ENCODE measurements around the gene CDKN2C.
A peak's percentile ranks its signal among the peaks of the same experiment; 100 is the strongest.
"Not testable (repeated sequence)": the region's sequence is repeated elsewhere in the genome, so short reads cannot be mapped to it uniquely, and the experiment has no call there.

The CDKN2C gene

DNA sequence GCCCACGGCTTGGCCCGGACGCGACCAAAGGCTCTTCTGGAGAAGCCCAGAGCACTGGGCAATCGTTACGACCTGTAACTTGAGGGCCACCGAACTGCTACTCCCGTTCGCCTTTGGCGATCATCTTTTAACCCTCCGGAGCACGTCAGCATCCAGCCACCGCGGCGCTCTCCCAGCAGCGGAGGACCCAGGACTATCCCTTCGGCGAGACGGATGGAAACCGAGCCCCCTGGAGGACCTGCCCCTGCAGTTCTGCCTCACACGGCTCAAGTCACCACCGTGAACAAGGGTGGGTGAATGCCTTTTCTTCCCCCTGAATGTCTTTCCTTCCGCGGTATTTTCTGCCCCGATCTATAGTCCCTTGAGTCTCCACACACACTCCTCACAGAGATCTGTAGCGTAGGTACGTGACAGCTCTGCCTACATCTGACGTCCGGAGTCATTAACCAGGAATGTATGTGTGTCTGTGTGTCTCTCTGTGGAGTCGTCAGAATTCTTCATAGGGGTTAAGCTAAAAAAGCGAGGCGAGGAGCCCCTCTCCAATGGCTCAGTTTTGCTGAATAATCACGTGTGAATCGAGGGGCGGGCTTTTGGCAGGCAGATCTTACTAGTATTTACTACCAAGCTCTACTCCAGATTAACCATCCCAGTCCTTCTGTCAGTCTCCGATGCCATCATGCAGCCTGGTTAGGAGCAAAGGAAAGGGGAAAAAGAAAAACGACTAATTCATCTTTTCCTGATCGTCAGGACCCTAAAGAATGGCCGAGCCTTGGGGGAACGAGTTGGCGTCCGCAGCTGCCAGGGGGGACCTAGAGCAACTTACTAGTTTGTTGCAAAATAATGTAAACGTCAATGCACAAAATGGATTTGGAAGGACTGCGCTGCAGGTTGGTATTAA lies at the start of gene CDKN2C:
TSS of gene CDKN2C (plus strand) at position 635 of the 898 bp plus-strand sequence. CDS start at position 759, 124 bp downstream.
- DNase-seq = peak; percentile 58

DNA sequence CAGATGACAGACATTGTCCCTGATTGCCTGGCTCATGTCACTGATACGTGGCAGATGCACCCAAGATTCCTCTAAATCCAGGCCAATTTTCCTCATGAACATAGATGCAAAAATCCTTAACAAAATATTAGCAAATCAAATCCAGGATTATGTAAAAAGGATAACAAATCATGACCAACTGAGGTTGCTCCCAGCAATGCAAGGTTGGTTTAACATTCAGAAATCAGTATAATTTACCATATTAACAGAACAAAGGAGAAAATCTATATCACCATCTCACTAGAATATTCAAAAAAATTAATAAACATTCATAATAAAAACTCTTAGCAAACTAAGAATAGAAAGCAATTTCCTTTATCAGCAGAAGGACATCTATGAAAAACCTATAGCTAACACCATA lies 49.6 kb upstream of the CDKN2C start:
- no peak for DNase-seq

DNA sequence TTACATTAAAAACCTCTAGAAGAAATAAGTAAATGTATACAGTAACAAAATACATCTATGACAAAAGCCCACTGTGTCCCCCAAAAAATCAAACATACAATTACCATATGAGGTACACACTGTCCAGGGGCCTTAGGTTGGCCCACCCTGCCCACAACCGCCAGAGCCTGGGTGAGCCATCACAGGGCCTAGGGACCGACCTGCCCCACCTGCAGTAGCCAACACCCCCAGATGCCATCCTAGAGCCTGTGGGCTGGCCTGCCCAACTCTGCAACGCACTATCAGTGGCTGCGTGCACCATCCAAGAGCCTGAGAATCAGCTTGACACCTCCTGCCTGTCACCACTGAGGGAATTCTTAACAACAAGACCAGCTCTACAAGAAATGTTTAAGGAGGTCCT lies 49.0 kb upstream of the CDKN2C start:
- no peak for DNase-seq

DNA sequence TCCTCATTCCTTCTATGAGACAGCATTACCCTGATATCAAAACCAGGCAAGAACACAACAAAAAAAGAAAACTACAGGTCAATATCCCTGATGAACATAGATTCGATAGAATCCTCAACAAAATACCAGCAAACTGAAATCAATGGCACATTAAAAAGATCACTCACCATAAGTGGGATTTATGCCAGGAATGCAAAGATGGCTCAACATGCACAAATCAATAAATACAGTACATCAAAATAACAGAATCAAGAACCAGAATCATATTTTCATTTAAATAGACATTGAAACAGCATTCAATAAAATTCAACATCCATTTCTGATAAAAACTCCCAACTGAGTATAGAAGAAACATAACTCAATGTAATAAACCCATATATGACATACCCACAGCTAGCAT lies 46.5 kb upstream of the CDKN2C start:
- DNase-seq = no peak

DNA sequence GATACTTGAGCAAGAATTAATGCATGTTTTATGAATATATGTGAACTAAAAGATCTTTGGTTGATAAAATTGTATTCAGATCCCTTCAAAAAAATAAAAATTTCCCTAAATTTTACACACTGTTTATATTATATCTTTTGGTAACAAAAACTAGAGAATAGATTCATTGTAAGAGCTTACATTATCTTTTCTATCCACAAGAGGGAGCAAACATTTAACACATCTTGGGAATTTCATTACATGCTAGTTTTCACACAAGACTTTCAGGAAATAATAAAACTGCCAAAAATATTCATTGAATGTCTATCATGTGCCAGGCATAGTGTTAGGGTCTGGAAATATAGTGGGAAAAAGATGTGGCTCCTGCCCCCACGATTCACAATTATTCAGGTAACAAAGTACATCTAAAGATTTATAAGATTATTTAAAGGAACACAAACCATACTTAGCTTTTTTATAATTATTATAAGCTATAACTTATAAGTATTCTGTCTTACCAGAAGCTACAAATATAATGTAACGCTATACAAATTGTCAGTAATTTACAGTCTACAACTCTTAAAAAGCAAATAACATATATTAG lies 40.6 kb upstream of the CDKN2C start:
- DNase-seq = no peak

DNA sequence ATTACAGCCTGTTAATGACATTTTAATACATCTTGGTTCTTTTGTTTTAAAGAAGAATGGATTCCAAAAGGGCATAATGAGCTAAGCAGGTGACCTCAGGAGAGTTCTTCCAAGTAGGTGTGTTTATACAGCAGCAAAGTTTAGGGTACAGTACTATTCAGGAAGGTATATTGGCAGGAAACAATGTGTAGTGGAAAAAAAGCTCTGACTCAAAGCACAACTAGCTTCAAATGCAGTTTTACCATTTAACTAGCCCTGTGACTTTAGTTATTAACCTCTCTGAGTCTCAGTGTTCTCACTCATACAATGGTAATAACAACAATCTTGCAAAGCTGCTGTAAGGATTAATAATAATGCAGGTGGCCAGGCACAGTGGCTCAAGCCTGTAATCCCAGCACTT lies 39.9 kb upstream of the CDKN2C start:
- DNase-seq = no peak

DNA sequence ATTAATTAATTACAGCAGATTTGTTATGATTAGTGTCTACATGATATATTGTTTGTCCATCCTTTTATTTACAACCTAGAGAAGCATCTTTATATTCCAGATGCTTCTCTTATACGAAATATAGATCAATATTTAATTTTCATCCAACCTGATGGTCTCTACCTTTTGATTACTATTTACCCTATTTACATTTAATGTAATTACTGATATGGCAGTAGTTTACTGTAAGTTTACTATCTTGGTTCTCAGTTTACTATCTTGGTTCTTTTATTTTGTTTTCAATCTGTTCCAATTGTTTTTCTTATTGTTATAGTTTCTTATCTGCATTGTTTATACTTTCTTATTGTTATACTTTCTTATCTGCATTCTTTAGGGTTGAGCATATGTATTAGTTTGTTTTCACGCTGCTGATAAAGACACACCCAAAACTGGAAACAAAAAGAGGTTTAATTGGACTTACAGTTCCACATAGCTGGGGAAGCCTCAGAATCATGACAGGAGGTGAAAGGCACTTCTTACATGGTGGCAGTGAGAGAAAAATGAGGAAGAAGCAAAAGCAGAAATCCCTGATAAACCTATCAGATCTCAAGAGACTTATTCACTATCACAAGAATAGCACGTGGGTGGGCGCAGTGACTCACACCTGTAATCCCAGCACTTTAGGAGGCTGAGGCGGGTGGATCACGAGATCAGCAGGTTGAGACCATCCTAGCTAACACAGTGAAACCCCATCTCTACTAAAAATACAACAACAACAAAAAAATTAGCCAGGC lies 38.9 kb upstream of the CDKN2C start:
- peak; percentile 45 for DNase-seq

DNA sequence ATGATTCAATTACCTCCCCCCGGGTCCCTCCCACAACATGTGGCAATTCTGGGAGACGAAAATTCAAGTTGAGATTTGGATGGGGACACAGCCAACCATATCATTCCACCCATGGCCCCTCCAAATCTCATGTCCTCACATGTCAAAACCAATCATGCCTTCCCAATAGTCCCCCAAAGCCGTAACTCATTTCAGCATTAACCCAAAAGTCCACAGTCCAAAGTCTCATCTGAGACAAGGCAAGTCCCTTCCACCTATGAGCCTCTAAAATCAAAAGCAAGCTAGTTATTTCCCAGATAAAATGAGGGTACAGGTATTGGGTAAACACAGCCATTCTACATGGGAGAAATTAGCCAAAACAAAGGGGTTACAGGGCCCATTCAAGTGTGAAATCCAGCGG lies 38.0 kb upstream of the CDKN2C start:
- not testable (repeated sequence) for DNase-seq

DNA sequence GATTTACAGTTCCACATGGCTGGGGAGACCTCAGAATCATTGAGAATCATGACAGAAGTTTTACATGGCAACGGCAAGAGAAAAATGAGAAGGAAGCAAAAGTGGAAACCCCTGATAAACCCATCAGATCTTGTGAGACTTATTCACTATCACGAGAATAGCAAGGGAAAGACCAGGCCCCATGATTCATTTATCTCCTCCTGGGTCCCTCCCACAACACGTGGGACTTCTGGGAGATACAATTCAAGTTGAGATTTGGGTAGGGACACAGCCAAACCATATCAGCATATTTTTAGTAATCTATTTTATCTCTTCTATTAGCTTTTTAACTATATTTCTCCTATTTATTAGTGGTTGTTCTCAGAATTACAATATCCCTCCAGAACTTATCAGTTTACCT lies 36.3 kb upstream of the CDKN2C start:
- not testable (repeated sequence) for DNase-seq

DNA sequence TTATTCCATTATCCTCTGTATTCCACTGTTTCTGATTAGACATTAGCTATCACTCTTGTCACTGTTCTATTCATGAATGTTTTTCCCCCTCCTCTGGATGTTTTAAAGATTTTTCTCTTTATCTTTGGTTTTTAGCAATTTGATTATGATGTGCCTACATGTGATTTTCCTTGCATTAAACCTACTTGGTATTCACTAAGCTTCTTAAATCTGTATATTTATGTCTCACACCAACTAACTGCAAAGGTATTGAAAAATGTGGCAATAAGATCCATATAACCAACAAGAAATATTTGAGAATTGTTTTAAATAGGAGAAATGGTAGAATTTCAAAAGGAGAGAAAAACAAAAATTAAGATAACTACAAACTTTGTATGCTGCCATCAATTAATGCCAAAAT lies 35.2 kb upstream of the CDKN2C start:
- no peak for DNase-seq

DNA sequence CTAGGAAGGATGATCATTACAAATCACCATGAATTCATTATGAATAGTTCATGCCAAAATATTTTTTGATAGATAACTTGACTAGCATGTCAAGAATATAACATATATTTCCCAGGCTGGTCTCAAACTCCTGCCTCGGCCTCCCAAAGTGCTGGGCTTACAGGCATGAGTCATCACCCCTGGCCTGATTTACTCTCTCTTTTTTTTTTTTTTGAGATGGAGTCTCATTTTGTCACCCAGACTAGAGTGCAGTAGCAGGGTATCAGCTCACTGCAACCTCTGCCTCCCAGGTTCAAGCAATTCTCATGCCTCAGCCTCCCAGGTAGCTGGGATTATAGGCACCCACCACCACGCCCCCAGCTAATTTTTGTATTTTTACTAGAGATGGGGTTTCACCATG lies 34.8 kb upstream of the CDKN2C start:
- not testable (repeated sequence) for DNase-seq

DNA sequence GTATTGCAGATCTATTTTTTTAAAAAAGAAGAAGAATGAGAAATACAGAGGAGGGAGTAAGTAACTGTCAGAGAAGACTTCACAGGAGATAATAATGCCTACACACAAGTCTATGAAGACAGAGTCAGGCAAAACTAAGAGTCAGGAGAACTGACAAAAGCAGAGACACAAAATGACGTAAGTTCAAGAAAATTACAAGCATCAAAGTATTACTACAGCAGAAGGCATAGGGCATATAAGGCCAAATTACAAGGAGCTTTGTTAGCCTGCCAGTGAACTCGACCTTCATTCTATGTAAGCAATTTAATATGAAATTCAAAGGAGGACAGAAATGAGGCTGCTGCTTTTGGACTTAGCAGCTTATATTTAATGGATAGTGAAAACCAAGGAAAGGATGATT lies 33.7 kb upstream of the CDKN2C start:
- no peak for DNase-seq

DNA sequence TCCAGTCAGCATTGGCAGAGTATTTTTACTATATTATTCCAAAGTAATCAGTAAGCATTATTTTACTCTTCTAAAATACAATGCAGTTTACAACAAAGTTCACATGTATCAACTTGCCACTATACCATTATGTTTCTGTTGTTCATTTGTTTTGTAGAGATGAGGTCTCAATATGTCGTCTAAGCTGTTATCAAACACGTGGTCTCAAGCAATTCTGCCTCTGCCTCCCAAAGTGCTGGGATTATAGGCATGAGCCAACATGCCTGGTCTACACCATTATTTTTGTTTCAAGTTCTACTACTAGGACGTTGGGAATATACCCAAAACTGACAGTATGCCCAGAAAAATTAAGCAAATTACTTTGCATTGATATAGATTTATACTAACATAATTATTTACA lies 29.8 kb upstream of the CDKN2C start:
- DNase-seq = no peak

DNA sequence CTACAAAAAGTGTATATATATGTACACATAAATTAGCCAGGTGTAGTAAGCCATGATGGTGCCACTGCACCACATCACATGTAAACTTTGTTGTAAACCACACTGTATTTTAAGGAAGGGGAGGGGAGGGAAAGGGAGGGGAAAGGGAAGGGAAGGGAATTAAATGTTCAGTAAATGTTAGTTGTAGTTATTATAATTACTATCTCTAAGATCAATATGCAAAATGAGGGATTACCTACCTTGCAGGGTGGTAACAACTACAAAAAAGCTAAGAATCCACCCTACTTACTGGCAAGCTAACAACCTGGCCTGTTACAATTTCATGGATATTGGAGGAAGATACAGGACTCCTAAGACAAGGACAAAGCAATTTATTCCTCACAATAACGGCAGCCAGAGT lies 27.7 kb upstream of the CDKN2C start:
- DNase-seq = no peak

DNA sequence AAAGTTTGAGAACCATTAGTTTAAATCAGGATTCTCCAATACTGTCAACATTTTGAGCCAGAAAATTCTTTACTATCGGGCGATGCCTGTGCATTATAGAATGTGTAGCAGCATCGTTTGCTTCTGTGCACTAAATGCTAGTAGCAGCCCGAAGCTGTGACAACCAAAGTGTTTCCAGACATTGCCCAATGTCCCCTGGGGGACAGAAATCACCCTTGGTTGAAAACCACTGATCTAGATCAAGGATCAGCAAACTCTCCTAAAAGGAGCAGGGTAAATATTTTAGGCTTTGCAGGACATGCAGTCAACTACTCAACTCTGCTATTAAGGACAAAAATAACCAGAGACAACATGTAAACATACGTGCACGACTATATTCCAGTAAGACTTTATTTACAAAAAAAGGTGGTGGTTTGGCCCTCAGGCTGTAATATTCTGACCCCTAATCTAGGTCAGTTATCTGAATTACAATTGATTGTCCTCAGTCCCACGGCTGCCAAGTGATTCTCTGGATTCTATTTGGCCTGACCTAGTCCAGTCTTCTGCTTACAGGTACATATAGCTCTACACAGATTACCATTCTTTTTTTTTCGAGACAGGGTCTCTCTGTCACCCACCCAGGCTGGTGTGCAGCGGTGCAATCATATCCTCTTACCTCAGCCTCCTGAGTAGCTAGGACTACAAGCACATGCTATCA lies 20.6 kb upstream of the CDKN2C start:
- no peak for DNase-seq

DNA sequence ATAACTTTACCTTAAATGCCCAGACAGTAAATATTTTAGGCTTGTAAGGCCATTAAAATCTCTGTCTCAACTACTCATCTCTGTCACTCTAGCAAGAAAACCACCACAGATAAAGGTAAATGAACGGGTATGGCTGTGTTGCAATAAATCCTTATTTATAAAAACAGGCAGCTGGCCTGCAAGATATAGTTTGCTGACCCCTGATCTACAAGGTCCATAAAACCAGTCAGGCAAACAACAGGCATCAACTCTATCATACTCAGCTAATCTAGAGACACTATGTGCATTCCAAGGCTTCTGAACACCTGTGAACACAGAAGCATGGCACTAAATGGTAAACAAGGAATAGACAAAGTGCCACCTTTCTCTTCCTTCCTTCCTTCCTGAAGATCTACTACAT lies 19.6 kb upstream of the CDKN2C start:
- no peak for DNase-seq

DNA sequence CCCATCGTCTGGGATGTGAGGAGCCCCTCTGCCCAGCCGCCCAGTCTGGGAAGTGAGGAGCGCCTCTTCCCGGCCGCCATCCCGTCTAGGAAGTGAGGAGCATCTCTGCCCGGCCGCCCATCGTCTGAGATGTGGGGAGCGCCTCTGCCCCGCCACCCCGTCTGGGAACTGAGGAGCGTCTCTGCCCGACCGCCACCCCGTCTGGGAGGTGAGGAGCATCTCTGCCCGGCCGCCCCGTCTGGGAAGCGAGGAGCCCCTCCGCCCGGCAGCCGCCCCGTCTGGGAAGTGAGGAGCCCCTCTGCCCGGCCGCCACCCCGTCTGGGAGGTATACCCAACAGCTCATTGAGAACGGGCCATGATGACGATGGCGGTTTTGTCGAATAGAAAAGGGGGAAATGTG lies 17.5 kb upstream of the CDKN2C start:
- DNase-seq = not testable (repeated sequence)

DNA sequence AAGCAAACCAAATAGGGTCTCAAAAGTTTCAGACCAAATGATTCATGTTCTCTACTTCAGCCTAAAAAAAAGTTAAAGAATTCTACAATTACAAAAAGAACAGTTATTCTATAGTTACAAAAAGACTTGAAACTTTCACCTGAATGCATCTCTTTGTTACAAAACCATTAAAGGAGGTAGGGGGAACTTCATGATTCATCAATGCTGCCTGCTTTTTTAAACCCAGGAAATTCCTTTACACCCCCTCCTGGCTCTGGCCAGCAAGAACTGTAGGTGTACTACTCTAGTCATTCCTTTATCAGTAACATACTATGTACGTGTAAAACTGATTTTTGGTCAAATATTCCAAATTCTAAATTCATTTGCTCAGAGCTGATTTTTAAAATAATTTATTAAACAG lies 14.9 kb upstream of the CDKN2C start:
- no peak for DNase-seq

DNA sequence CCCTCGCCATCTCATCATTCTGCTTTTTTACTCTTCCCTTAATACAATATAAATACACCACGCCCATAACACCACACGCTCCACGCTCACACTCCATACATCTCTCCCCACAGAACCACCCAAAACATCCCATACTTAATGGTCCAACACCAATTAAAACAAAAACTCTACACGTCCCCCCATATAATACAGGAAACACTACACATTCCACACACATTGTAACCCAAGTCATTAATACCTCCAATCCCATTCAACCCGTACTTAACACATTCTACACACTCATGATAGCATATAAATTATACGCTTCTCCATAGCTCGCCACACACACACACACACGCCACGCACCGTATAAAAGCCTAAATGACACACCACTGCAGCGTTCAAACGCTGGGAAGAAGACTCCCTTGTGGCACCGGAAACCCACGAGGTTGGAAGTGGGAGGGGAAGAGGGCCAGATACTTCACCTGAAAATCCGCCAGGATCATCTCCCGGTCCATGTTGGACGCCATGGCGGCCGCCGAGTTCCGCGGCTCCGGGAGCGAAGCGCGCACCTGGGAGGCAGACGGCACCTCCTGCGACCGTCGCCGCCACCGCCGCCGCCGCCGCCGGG lies 10.6 kb upstream of the CDKN2C start:
- DNase-seq = peak; percentile 55

DNA sequence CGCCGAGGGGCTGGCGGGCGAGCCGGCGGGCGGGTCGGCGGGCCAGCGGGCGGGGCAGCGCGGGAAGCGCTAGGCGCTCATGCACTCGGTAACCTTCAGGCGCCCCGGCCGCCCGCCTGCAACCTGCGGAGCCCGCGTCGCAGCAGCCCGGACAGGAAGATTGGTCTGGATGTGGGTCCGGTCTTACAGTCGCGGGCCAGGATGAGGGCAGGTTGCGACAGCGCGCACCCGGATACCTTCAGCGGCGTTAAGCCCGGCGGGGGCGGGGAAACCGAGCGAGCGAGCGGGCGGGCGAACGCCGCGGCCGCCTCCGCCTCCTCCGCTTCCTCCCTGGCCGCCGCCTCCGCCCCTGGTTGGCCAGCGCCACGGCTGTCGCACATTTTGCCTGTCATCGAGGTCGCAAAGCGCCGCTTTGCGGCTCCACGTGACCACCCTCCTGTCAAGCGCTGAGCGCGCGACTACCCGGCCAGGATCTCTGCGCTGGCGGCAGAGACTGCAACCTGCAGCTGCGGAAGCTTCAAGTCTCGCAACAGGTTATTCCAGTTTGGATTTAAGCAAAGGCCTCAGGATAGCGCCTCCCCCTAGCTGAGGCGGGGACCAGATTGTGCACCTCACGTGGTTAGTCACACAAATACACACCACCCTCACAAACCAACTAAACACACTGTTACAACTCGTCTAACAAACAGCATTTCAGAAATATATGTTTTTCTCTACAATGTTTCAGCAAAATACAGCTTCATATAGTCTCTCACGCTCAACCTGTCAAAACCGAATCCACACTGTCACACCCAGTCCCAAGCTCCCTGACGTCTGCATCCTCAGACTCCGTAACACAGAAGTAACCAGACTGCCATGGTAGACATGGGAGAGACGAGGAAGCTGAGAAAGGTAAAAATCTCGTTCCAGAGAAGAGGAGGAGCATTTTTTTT lies 9.9 kb upstream of the CDKN2C start, which contains the start of gene FAF1:
TSS of gene FAF1 (minus strand) at position 355 of the 932 bp plus-strand sequence. CDS start 456 bp downstream, outside the sequence.
- DNase-seq = peak; percentile 97

DNA sequence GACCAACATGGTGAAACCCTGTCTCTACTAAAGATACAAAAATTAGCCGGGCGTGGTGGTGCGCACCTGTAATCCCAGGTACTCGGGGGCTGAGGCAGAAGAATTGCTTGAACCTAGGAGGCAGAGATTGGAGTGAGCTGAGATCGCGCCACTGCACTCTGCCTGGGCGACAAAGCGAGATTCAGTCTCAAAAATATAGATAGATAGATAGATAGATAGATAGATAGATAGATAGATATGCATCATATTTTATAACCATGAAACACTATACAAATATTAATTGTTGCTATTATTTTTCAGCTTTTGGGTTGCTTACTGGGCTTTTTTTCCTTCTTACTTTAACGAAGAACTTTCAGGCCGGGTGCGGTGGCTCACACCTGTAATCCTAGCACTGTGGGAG lies 5.2 kb upstream of the CDKN2C start:
- no peak for DNase-seq
